Spleen (tissue), 11 donors: ENCODE data around the gene TOR4A. TPM values are rescaled to one million over a fixed set of nuclear protein-coding genes. Genes with fewer than 3 reads are reported as not detected.
A peak's percentile ranks its signal among the peaks of the same experiment; 100 is the strongest.

Experiments used
- DNase-seq: peaks from one replicate; pipeline ENCODE4 v3.0.0-alpha.2; 2020
- H3K27ac ChIP-seq, 8 donors: fragments of 200-600 bp; sonication (generic) in 7 of 8; 1 replicate in 4 of 8; 2 replicates in 4 of 8; pipeline versions ENCODE4 v1.5.0 to v1.8.0; 2016 to 2021; ENCODE audit warnings: inconsistent platforms in 4 of 8, mild to moderate bottlenecking in 4 of 8, moderate library complexity in 1 of 8
- H3K27me3 ChIP-seq, 7 donors: fragments of 200-600 bp; sonication (generic) in 6 of 7; replicated peaks in 1 of 7; 1 replicate in 4 of 7; 2 replicates in 3 of 7; pipeline versions ENCODE4 v1.5.0 to v1.8.0; 2016 to 2021; ENCODE audit warnings: inconsistent platforms in 3 of 7, mild to moderate bottlenecking in 1 of 7
- H3K36me3 ChIP-seq, 6 donors: fragments of 200-600 bp; sonication (generic) in 5 of 6; 1 replicate in 4 of 6; 2 replicates in 2 of 6; pipeline versions ENCODE4 v1.5.0 to v1.8.0; 2016 to 2021; ENCODE audit warnings: inconsistent platforms in 2 of 6
- H3K4me1 ChIP-seq, 6 donors: fragments of 200-600 bp; sonication (generic) in 5 of 6; 1 replicate in 3 of 6; 2 replicates in 3 of 6; pipeline versions ENCODE4 v1.5.0 to v1.8.0; 2016 to 2021; ENCODE audit warnings: inconsistent platforms in 3 of 6
- H3K4me3 ChIP-seq, 8 donors: fragments of 200-600 bp; sonication (generic) in 7 of 8; 1 replicate in 4 of 8; 2 replicates in 4 of 8; pipeline versions ENCODE4 v1.5.0 to v1.8.0; 2016 to 2021; ENCODE audit warnings: inconsistent platforms in 4 of 8, mild to moderate bottlenecking in 4 of 8, moderate library complexity in 2 of 8
- H3K9me3 ChIP-seq, 8 donors: fragments of 200-600 bp; sonication (generic) in 7 of 8; 1 replicate in 4 of 8; 2 replicates in 4 of 8; pipeline versions ENCODE4 v1.5.0 to v1.8.0; 2016 to 2021; ENCODE audit warnings: inconsistent platforms in 4 of 8
- POLR2A ChIP-seq, 3 donors: fragments of 450-650 bp; IDR thresholded peaks; one replicate each; pipeline ENCODE4 v1.5.1; 2017; ENCODE audit warnings: antibody characterized with exemption in 3 of 3, mild to moderate bottlenecking in 1 of 3
- POLR2AphosphoS5 ChIP-seq, 3 donors: sonication (generic); formaldehyde crosslinking; IDR thresholded peaks; one replicate each; pipeline ENCODE4 v1.5.1; 2017; ENCODE audit warnings: antibody characterized with exemption in 3 of 3
- WGBS, 5 donors: extraction: QIAGEN DNeasy Blood & Tissue Kit in 3 of 5; methylation state at CpG; one replicate each; pipeline versions ENCODE4 v1.1.5 to v1.1.7; 2013 to 2018; 5-methylcytosine and 5-hydroxymethylcytosine counted together
- intact Hi-C: fragments of 100-400 bp; cut with DNase I; formaldehyde crosslinking; loops from one replicate; pipeline ENCODE4 v1.15.0; 2023; ENCODE audit warnings: low total_unique reads
- polyA plus RNA-seq, 3 donors: library from polyadenylated mRNA; stranded (reverse); fragments of 200-250 nt; gene quantifications; one replicate each; pipeline ENCODE4 v1.2.1, GENCODE V29; 2013
- total RNA-seq, 7 donors: library from RNA; depleted of rRNA in 3 of 7; stranded (reverse); fragments of >200 nt in 3 of 7; fragmentation: NEBNext Ultra II Directional in 4 of 7; extraction: Animal tissue kit (Norgen Biotek cat#: 25700) in 4 of 7; gene quantifications; one replicate each; pipeline versions ENCODE4 v1.1.0 to v1.2.1, GENCODE V29; 2016 to 2021
- TF ChIP-seq, protein P1 (sequence below), 11 experiments: fragments of 200-600 bp in 7 of 11; fragments of 450-650 bp in 4 of 11; sonication (generic) in 4 of 11; IDR thresholded peaks in 8 of 11; conservative IDR thresholded peaks in 3 of 11; 1 replicate in 7 of 11; 2 replicates in 4 of 11; pipeline versions ENCODE4 v1.4.0 to v1.8.0; 2016 to 2021; ENCODE audit warnings: antibody characterized with exemption in 11 of 11, inconsistent platforms in 4 of 11, mild to moderate bottlenecking in 1 of 11
- donor health status: healthy with polysubstance abuse.
- donor health status: DM: no; HTN: no; CAD: no; lungs with moderate emphysema.
- donor health status: DM: no; HTN: no; CAD: no.
- donor health status: Bipolar disorder and iron deficiency.
- donor health status: healthy.
- donor health status: DM: no; HTN: no; CAD: no.
- donor health status: DM: yes; HTN: yes; CAD: no.

TOR4A gene
- total and polyA plus RNA-seq, 10 donors: 3.2 to 39.9 (median 26.2) TPM

DNA sequence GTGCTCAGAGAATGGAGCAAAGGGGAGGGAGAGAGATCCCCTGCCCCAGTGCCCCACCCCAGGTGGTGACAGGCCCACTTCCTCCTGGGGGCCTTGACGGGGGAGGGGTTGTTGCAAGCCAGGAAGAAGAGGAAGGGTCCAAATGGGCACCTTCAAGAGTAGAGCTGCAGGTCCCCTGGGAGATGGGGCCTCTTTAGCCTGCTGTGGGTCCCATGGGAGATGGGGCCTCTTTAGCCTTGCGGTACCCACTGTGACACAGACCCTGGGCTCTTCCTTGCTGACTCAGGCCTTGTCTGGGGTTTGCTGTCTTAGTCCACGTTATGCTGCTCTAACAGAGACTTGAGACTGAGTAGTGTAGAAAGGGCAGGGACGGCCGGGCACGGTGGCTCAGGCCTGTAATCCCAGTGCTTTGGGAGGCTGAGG is 9.6 kb upstream of the TOR4A start:
- intact Hi-C loops: no loop called here
- peak; percentile 73 for DNase-seq
- H3K4me3 ChIP-seq: peak overlapping the region in 2 of 8 donors; percentile 41 to 70
- peak overlapping the region in 6 of 8 donors; percentile 3 to 82 (median 70) for H3K27ac ChIP-seq
- no peaks in the 10 kb centered on the region for H3K27me3 ChIP-seq
- no peaks in the 10 kb centered on the region for H3K9me3 ChIP-seq
- peaks cover 12 to 69% (median 36%) of the 10 kb centered on the region in 6 donors for H3K4me1 ChIP-seq
- peaks cover 0 to 98% (median 52%) of the 10 kb centered on the region in 6 donors for H3K36me3 ChIP-seq
- 62 to 68% (median 66%) methylated on average over 5 to 6 of the region's 6 CpGs for WGBS, 5 donors
- TF ChIP-seq POLR2A (IDR thresholded peaks at IDR 0.05): no peak
- TF ChIP-seq POLR2AphosphoS5 (IDR thresholded peaks at IDR 0.05): peak in 1 of 3 donors; percentile 25

DNA sequence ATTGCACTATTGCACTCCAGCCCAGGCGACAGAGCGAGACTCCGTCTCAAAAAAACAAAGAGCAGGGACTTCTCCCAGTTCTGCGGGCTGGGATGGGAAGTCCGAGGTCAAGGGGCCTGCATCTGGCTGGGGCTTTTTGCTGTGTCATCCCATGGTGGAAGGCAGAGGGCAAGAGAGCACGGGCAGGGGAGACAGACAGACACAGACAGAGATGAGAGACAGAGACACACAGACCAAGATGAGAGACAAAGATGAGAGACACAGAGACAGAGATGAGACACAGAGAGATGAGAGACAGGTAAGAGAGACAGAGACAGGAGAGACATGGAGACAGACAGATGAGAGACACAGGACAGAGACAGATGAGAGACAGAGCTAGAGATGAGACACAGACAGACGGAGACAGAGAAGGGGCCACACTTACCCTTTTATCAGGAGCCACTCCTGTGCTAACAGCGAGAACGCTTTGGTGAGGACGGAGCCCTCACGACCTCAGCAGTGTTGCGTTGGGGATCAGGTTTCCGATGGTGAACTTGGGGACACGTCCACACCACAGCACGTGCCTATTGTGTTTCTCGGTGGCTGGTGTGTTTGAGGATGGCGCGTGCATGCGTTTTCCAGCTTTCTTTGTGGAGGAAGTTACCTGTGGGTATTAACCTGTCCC is 8.9 kb upstream of the TOR4A start:
- TF ChIP-seq POLR2AphosphoS5 (IDR thresholded peaks at IDR 0.05) (peak in 1 of 3 donors; percentile 10), POLR2A (IDR thresholded peaks at IDR 0.05) (no peak)
- TF ChIP-seq, protein P1, sequence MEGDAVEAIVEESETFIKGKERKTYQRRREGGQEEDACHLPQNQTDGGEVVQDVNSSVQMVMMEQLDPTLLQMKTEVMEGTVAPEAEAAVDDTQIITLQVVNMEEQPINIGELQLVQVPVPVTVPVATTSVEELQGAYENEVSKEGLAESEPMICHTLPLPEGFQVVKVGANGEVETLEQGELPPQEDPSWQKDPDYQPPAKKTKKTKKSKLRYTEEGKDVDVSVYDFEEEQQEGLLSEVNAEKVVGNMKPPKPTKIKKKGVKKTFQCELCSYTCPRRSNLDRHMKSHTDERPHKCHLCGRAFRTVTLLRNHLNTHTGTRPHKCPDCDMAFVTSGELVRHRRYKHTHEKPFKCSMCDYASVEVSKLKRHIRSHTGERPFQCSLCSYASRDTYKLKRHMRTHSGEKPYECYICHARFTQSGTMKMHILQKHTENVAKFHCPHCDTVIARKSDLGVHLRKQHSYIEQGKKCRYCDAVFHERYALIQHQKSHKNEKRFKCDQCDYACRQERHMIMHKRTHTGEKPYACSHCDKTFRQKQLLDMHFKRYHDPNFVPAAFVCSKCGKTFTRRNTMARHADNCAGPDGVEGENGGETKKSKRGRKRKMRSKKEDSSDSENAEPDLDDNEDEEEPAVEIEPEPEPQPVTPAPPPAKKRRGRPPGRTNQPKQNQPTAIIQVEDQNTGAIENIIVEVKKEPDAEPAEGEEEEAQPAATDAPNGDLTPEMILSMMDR (IDR thresholded peaks at IDR 0.05 in 8 of 11, conservative IDR thresholded peaks at IDR 0.05 in 3 of 11): peak in 1 of 11 experiments; percentile 4
- Histone ChIP-seq H3K9me3 (no peaks in the 10 kb centered on the region), H3K27ac (peak overlapping the region in 7 of 8 donors; percentile 3 to 82 (median 70)), H3K36me3 (peaks cover 0 to 98% (median 54%) of the 10 kb centered on the region in 6 donors), H3K4me3 (peak overlapping the region in 5 of 8 donors; percentile 17 to 70 (median 24)), H3K4me1 (peaks cover 12 to 73% (median 36%) of the 10 kb centered on the region in 6 donors), H3K27me3 (no peaks in the 10 kb centered on the region)
- intact Hi-C loops: no loop called here
- DNase-seq: no peak
- WGBS, 5 donors: 60 to 75% (median 70%) methylated on average over 19 of the region's 19 CpGs

DNA sequence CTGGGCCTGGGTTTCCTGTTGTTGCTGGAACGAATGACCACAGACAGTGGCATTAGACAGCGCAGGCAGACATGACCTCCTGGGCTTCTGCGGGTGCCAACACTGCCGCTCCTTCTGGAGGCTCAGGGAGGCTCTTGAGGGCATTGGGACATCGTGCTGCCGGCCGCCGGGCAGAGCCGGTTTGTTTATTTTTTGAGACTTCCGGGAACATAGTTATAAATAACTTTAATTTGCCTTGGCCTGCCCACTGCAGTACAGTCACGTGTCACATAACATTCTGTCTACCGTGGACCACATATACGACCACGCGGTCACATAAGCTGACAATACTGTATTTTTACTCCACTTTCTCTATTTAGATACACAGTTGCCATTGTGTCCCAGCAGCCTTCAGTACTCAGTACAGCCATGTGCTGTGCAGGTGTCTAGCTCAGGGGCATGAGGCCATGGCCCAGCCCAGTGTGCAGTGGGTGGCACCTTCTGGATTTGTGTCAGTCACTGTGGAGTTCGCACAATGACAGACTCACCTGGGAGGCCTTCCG is 8.2 kb upstream of the TOR4A start:
- H3K4me3 ChIP-seq: peak overlapping the region in 5 of 8 donors; percentile 17 to 70 (median 24)
- DNase-seq: peak; percentile 76

DNA sequence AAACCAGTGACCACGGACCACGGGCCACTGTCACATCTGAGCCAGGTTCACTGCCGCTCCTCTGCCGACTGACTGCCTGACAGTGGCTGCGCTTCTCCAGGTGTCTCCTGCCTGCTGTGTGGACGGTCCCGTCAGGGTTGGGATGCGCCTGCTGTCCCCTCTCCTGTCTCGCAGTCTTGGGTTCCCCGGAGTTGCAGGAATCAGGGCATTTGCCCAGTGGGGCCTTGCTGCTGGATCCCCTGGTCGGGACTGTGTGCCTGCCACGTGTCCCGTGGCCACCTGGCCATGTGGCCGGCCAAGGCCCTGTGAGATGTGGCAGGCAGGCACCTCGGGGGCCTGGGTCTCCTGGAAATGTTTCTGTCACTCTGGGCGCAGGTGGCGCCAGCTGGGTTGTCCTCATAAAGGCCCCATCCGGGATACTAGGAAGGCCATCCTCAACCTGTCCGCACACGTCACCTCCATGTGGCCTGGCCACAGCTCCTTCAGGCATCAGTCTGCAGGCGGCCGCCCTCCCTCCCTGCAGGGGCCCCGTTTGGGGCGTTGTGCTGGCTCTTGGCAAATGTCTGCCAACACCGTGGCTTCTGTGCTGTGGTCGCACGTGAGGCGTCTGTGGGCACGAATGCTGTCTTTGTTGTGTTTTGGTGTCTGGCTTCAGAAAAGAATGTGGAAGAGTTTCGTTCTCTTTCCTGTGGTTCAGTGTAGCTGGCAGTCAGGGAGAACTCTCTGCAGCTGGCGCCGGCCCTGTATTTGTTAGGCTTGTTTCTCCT is 6.4 kb upstream of the TOR4A start:
- Histone ChIP-seq H3K9me3 (no peaks in the 10 kb centered on the region), H3K4me1 (peaks cover 12 to 91% (median 50%) of the 10 kb centered on the region in 6 donors), H3K4me3 (no peak overlapping the region), H3K36me3 (peaks cover 0 to 78% (median 35%) of the 10 kb centered on the region in 6 donors), H3K27me3 (no peaks in the 10 kb centered on the region), H3K27ac (no peak overlapping the region)
- WGBS, 5 donors: 56 to 71% (median 66%) methylated on average over 20 to 32 of the region's 32 CpGs
- TF ChIP-seq, protein P1 (IDR thresholded peaks at IDR 0.05 in 8 of 11, conservative IDR thresholded peaks at IDR 0.05 in 3 of 11): no peak
- TF ChIP-seq POLR2A (IDR thresholded peaks at IDR 0.05) (no peak), POLR2AphosphoS5 (IDR thresholded peaks at IDR 0.05) (peak in 1 of 3 donors; percentile 45)
- intact Hi-C loops: no loop called here
- DNase-seq: peak; percentile 76

More for the DNA sequence above, 8.2 kb upstream of the TOR4A start:
- Histone ChIP-seq H3K27me3 (no peaks in the 10 kb centered on the region), H3K9me3 (no peaks in the 10 kb centered on the region), H3K36me3 (peaks cover 0 to 96% (median 47%) of the 10 kb centered on the region in 6 donors), H3K27ac (peak overlapping the region in 6 of 8 donors; percentile 10 to 82 (median 70)), H3K4me1 (peaks cover 12 to 79% (median 36%) of the 10 kb centered on the region in 6 donors)
- WGBS, 5 donors: 41 to 66% (median 62%) methylated on average over 17 of the region's 17 CpGs
- TF ChIP-seq POLR2A (IDR thresholded peaks at IDR 0.05) (no peak), POLR2AphosphoS5 (IDR thresholded peaks at IDR 0.05) (peak; percentile 47 to 72 (median 66))
- TF ChIP-seq, protein P1 (IDR thresholded peaks at IDR 0.05 in 8 of 11, conservative IDR thresholded peaks at IDR 0.05 in 3 of 11): no peak
- intact Hi-C loops: no loop called here
